ENCODE data around the gene CYP46A1.

The CYP46A1 gene

DNA sequence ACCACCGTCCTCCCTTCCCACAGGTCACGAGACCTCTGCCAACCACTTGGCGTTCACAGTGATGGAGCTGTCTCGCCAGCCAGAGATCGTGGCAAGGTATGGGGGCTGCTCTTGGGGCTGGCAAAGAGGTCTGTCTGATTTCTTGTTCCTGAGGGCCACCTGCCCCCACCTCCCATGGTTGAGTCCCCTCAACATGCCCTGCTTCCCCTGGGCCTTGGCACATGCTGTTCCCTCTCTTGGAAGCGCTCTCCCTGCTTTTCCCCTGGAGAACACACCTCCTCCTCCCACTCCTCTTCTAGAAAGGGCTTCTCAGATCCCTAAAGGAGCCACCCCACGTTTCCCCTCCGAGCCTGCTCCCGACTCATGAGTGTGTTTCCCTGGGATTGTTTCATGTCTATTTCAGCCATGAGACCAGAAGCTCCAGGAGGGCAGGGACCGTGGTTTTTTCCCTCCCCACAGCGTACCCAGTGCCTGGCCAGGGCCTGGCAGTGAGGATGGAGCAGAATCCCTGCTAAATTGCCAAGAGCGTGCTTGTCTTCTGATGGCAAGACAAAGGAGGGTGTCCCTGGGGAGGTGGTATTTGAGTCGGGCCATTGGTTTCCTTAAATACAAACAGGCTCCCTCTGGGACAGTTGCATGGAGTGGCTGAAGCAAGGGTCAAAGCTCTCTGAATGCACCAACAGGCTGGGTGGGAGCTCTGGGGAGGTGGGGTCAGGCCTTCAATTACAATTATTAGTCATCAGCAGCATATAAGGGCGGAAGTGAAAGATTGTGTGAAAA, 34.1 kb downstream of the CYP46A1 start:
- DNase-seq = no peak

DNA sequence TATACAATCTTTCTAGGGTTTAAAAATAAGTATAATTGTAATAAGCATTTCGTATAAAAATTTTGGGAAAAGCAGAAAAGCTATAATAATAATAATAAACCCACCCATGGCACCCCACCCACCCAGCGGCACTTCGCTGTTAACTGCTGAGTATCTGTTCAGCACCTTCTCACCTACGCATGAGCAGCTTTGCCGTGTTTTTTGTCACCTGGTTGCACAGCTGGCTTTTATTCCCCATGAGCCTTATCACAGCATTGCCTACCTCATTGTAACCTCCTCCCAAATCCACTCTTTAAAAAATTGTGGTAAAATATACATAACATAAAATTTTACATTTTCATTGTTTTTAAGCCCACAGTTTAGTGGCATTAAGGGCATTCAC, 34.7 kb downstream of the CYP46A1 start:
- DNase-seq = no peak

DNA sequence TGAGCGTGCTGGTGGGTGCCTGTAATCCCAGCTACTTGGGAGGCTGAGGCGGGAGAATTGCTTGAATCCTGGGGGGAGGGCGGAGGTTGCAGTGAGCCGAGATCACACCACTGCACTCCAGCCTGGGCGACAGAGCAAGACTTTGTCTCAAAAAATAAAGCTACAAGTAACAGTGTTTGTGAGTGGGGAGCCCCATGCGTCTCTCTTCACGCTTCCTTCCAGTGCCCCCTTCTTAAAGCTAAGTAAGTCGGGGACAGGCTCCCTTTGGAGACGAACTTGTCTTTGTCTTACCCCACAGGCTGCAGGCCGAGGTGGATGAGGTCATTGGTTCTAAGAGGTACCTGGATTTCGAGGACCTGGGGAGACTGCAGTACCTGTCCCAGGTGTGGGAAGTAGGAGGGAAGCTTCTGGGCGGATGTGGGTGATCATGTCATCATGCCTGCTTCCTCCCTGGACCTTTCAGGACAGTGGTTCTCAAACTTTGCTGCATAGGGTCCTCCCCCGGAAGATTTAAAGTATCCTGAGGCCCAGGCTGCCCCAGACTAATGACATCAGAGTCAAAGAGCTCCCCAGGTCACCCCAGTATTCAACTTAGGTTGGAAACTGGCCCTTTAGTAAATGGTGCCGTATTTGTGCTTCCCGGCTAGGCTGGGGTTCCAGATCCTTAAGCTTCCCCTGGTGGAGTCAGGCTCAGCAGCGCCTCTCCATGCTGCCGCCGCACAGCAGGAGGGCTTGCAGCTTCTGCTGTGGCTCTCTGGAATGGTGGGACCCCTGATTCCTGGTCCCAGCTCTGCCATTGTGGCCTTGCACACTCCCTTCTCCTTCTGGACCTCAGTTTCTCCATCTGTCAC, 37.1 kb downstream of the CYP46A1 start:
- no peak for DNase-seq

DNA sequence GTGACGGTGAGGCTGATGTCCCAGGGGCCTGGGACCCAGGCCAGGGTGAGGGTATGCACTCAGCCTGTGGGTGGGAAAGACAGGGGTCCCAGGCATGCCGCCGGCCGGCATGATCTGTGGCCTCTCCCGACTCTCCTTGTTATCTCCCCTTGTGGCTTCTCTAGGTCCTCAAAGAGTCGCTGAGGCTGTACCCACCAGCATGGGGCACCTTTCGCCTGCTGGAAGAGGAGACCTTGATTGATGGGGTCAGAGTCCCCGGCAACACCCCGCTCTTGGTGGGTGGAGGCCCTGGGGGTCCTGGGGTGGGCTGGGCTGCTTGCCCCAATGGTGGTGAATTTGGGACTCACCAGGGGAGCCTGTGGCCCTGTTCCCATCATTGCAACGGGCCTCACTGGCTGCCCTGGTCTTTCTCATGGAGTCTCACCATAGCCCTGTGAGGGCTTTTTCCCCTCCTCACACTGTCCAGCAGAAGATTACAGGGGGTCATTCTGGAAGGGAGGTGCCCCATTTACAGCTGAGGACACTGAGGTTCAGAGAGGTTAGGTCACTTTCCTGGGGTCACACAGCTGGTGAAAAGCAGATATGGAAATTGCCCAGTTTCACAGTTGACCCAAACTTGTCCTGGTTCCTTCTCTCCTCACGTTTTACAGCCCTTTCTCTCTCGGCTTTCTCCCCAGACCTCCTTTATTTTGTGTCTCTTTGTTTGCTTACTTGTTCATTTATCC, 37.9 kb downstream of the CYP46A1 start:
- DNase-seq = no peak

DNA sequence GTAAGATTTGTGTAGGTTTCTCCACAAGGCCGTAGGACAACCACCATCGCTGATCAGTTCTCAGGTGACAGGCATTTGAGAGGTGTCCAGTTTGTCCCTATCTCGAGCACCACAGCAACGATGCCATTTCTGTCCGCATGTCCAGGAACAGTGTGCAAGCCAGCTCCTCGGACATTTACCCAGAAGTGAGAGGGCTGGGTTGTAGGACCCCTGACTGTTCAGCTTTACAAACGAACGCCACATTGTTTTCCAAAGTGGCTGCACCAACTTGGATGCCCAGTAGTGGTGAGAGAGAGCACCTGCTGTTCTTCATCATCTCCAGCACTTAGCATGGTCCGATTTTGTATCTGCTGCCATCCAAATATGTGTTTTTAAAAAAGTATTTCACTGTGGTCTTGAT, 38.6 kb downstream of the CYP46A1 start:
- DNase-seq = no peak

DNA sequence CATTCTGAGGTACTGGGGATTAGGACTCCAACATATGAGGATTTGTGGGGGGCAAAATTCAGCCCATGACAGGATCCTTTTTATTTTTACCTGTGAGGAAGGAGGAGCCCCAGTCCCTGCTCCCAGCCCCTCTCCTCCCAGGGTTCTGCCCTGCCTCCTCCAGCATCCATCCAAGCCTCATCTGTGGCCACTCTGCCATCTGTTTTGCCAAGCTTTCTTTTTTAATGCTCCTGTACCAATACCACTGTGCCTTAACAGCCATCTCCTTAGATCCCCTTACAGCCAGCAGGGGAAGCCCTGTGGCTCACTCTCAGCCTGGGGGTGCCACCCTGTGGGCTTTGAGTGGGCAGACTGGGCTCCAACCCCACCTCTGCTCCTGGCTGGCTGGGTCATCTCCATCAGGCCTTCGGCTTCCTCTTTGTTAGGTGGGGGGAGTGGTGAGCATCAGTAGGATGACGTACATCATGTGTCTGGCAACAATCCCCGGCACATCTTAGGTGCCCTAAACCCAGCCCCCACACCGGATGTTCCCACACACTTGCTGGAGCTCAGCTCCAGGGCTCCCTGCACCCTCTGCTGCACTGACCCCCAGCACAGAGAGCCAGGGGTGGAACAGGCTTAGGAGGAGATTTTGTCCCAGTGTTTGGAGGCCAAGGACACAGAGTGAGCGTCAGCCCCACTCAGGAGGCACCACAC, 40.2 kb downstream of the CYP46A1 start:
- no peak for DNase-seq

DNA sequence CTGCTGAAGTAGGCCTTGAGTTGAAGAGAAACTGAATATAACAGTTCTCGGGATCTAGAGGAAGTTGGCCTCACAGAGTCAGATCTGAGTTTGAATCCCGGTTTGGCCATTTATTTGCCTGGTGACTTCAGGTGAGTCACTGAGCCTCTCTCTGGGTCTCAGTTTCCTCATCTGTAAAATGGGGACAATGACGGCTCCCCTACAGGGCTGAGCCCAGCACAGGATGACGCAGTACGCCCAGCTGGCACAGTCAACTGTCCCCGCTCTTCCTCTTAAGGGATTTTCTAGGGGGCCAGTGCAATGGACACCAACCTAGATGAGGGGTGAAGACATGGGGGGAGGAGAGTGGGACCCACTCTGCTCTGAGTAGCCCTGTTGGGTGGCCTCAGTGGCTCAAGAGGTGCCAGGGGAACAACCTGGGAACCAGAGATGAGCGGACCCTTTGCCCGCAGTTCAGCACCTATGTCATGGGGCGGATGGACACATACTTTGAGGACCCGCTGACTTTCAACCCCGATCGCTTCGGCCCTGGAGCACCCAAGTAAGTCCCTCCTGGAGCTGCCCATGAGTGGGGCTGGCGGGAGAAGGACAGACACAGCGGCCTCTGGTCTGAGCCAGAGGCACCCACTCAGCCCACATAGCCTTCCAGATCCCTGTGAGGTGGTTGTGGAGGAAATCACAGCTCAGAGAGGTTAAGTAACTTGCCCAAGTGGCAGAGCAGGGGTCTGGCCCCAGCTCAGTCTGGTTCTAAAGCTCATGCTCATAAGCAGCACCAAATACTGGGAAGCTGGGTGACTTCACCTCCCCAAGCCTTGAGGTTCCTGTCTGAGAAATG, 41.1 kb downstream of the CYP46A1 start:
- no peak for DNase-seq

DNA sequence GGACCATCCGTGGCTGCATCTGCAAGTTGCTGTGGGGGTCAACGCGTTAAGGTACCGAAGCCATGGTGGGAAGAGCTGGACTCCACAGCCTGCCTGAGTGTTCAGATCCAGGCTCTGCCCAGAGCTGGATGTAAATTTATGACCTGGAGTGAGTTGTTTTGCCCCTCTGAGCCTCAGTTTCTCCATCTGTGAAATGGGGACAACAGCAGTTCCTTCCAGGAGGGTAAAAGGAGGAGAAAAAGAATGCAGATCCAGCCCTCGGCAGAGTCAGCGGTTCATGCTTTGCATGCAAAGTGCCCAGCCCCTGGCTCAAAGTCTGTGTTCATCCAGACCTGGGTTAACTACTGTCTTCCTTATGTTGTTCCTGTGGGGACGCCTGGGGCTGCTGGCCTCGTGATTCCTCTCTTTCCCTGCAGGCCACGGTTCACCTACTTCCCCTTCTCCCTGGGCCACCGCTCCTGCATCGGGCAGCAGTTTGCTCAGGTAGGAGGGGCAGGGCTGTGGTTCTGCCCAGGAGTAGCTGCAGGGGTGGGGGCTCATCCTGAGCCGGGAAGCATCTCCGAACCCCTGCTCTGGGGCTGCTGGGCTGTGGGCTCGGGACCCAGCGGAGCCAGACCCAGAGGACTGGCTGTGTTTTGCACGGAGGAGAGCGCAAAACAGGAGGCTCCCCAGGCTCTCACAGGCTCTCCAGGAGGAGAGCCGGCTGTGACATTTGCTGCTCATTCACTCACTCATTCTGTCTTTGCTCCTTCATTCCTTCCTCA, 41.9 kb downstream of the CYP46A1 start:
- no peak for DNase-seq

DNA sequence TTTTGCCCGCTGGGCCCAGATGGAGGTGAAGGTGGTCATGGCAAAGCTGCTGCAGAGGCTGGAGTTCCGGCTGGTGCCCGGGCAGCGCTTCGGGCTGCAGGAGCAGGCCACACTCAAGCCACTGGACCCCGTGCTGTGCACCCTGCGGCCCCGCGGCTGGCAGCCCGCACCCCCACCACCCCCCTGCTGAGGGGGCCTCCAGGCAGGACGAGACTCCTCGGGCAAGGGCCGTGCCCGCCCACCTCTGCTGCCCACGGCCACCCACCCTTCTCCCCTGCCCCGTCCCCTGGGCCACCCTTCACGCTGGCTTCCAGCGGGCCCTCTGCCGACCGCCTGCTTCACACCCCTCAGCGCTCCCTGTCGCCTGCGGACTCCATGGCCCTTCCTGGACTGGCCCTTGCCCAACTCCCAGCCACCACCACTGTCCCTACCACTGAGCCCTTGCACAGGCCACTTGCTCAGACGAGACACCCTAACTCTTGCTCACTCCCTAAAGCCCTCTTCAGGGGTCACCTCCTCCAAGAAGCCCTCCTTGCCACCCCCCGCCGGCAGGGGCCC, 42.5 kb downstream of the CYP46A1 start:
- no peak for DNase-seq

DNA sequence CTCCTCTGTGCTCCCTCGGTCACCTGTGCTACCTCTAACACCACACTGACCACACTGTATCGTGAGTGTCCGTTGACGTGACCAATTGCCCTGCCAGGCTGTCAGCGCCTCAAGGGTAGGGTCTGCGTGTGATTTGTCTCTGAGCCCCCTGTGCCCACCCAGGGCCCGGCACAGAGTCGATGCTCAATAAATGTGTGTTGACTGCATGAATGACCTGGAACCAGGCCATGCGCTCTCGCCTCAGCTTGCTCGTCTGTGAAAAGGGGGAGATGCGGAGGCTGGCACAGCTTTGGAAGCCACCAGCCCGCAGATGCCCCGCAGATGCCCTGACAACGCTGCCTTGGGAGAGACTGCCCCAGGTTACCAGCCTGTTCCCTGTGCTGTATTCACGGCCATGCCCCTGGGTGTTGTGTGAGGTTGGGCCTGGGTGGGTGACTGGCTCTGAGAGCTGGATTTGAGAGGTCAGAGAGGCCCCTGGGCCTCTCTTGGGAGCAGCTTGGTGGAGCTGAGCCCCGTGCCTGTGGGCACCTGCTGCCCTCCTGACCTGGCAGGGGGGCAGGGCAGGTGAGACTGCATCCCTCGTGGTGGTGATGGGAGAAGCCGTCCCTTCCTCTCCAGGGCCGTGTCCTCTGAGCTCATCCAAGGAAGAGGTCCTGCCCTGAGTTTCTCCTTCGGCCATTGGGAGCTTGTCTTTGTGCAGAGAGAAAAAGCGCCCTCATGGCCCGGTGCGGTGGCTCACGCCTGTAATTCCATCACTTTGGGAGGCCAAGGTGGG, 43.2 kb downstream of the CYP46A1 start:
- no peak for DNase-seq

DNA sequence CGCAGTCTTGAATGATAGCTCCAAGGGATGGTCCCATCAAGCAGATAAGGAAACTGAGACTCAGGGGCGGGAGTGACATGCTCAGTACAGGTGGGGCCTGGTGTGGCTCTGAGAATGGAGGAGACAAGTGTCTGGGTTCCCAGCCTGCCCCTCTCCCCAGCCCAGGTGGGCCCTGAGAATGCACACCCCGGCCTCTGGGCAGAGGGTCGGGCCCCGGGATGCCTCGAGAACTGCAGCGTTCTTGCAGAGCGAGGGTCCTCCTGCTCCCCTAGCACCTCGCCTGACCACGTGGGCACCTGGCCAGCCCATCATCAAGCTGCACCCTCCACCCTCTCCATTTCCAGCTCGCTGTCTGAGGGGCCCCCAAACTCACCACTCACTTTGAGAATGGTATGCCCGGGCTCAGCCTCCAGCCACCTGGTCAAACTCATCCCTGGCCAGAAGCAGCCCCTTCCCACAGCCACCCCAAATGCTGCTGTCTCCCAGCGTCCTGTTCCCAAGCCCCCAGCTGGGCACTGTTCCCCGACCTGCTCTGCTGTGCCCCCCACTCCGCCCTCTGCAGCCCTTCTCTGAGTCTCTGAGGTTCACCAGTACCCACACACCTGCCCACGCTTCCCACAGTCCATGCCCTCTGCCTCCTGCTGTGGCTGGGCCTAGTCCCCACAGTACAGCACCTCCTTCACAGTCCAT, 44.3 kb downstream of the CYP46A1 start:
- no peak for DNase-seq

DNA sequence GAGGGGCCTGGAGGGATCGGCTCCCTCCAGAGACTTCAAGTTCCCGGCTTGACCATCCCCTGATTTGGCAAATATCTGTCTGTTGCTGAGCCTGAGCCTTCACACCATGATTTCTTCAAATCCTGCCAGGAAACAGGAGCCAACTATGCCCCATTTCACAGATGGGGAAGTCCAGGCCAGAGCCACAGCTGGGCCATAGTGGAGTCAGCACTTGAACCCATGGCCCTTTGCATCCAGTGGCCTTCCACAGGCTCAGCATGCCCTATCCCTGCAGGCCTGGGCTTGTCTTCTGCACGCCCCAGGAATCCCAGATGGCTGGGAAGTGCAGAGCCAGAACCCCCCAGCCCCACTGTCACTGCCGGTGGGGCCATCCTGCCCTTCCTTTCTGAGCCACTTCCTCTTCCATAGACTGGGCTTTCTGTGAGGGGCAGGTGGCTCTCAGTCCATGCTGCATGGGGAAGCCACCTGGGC, 44.9 kb downstream of the CYP46A1 start:
- DNase-seq = no peak

DNA sequence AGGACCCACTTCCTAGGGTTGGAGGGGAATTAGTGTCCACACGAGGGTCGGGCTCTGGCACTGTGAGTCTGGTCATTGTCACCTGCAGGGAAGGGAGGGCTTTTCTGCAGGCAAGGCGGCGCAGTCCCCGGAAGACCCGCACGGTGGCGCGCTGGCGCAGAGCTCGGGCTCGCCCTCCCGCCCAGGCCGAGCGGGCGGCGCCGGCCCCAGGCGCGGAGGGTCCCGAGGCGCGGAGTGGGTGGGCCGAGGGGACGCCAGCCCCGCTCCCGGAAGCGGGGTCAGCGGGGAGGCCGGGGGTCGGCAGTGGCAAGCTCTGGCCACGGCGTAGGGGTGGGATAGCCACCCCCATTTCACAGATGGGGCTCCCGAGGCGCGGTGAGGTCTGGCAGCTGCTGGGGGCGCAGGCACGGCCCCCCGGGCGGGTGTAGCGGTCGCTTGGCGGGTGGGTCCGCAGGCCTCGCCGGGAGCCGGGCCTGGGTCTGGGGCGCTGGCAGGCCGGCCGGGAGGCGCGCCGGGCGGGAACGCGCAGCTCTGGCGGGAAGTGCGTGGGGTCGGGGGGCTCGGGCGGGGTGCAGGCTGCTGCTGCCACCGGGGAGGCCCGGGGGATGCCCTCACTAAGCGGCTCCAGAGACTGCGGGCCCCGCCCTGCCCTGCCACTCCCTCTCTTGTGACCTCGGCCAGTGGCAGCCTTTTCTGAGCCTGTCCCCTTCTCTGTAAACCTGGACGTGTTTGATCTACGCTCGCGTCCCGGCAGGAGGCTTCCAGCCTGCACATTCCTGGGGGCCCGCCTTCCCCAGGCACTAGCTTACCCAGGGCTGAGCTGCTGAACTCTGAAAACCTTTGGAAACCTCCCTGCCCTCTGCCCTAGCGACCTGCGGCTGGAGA, 46.1 kb downstream of the CYP46A1 start:
- peak; percentile 63 for DNase-seq

DNA sequence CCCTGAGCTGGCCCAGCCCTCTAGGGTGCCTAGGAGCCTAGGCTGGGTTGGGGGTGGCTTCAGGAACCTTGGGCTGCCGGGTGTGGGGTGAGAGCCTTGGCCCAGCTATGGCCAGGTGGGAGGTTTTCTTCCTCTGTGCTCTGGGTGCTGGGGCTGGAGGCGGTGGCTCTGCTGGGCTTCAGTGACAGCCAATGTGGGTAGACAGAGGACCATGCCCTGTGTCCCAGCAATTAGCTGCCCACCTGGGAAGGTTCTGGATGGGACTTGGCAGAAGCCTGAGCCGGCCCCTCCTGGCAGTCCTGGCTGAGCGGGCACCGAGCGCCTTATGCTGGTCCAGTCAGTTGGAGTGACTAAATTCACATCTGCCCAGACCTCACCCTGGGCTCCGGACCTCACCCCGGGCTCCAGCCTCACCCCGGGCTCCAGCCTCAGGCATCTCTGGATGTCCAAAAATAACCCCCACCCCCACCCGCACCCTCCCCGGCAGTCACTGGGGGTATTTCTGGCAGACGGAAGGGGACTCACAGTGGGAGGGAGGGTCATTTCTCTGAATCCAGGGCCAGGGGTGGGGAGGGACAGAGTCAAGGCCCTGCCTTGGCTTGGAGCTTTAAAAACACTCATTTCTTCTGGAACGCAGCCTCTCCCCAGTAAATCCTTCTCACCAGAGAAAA, 46.9 kb downstream of the CYP46A1 start:
- no peak for DNase-seq

DNA sequence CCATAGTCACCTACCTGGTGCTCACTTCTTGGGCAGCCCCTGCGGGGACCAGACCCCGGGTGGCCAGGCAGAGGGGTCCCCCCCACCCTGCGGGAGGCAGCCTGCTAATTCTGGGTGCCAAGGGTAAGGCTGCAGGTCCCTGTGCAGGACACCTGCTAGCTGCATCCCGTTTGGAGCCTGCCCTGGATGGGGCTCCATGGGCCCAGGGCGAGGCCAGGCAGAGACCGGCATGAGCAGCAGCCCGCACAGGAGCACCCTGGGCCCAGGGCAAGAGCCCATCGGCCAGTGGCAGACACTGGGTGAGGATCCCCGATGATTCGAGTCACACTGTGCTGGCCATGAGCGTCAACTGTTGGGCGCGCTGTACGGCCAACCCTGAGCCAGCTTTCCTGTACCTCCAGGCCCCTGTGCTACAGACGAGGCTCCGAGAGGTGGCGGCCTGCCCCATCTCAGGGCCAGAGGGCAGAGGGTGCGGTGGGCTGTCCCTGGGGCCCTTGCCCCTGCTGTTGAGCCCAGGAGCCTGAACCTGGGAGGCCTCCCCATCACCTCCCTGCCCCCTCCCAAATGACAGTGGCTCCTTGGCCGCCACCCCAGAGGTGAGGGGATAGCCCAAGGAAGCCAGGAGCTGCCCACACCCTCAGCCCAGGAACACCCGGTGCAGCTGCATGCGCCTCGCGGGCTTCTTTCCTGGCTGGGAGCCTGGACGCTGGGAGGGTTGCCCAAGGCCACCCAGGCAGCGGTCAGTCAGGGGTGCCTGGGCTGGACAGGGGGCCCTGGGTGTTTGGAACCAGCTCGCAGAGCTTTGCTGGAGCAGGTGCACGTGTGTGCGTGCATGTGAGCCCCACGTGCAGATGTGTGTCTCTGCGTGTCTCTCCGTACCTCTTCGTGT, 47.7 kb downstream of the CYP46A1 start:
- DNase-seq = no peak

DNA sequence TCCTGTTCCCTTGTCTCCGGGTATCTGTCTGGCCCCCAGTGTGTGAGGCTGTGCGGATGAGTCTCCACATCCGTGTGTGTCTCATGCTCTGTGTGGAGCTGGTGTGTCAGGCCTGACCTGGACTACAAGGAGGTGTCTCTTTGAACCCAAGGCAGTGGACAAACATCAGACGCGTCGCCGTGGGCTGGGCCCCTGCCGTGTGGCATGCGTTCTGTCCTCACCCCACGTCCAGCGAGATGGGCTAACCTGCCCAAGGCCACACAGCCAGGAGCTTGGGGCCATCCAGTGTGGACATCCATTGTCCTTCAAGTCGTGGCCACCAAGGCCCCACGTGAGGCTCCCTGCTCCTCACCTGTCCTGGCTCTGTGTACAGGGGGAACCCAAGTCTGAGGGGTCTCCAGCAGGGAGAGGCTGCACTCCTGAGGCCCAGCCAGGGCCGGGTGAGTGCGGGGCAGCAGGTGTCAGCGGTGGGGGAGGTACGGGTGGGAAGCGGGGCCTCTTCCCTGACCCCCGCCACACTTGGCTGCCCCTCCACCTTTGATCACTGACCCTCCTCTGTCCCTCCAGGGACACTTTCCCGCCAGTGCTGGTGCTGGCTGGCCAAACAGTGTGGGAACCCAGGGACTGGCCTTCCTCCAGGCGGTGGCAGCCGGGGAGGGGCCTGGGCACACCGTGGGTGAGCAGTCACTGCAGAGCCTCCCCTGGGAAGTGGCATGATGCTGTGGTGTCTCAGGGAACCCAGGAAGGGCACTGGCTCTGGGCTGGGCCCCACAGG, 48.5 kb downstream of the CYP46A1 start:
- no peak for DNase-seq

Data from hematopoietic multipotent progenitor cell treated with erythropoietin and hydrocortisone succinate and interleukin-3 and kit ligand, for 4 days (in vitro differentiated cells).